Measurements from ENCODE around the gene PTPRJ.
"Not testable (repeated sequence)": the region's sequence is repeated elsewhere in the genome, so short reads cannot be mapped to it uniquely, and the experiment has no call there.

PTPRJ gene

DNA sequence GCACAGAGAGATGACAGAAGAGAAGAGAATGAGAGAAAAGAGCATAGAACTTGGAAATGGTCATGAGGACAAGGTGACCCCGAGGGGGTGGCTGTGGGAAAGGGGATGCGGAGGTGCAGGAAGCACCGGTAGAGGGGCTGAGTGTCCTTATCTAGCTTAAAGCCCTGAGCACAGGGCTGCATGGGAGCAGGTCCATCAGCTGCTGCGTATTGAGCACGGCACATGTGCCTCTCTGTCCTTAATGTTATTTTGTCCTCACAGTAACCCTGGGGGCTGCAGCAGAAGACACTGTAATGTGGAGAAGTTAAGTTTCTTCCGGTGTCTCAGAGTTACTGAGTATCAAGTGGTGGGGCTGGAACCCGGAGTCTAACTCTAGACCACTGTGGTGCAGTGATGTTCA lies 141.9 kb downstream of the PTPRJ start:
- DNase-seq (ENCODE audit: low spot score), result no peak

DNA sequence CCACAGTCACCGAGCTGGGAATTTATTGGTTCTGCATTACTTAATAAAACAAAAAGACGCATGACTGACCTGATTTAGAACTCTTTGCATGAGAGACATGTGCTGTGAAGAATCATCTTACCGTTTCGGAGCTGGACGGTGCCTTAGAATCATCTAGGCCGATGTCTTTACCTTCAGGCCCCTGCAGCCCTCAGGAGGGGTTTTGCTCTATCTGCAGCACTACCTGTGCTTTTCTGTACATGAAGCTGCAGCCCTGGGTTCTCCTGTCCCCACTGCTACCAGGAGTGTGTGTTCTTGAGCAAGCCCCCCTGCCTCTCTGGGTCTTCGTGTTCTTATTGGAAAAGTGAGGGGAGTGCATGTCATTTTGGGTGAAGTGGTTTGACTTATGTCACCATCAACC lies 142.3 kb downstream of the PTPRJ start:
- no peak for DNase-seq (ENCODE audit: low spot score)

GRCh38 chr11:48123254-48123875 lies 143.0 kb downstream of the PTPRJ start:
- DNase-seq (ENCODE audit: low spot score), result no peak

DNA sequence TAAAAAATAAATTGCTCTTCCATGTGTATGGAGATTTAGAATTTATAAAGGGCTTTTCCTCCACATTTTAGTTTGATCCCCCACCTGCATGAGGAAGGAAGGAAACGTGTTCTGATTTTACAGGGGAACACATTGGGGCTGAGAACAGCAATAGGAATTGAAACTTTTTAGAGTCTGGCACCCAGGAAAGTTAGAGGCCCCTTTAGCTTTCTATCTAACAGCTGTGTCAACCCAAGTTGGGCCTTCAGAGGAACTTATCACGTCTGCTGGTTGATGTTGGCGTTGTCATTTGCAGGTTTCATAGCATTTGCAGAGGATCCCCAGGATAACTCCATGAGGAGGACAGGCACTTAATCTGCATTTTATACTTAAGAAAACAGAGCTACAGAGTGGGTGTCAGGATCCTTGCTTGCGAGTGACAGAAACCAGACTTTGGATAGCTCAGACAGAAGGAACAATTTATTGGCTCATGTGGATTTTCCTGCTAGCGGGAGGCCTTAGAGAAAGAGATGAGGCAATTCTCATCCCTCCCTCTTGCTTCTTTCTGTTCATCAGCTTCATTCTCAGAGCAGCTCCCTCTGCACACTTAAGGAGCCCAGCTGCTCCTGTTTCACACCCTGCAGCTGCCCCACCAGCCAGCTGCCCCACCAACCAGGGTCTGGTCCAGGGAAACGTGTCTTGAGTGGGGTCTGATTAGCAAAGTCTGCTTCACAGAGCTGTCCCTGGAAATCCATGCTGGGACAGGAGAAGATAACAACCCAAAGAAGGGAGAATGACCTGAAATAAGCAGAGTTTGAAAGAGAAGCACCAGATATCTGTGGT lies 143.8 kb downstream of the PTPRJ start:
- no peak for DNase-seq (ENCODE audit: low spot score)

GRCh38 chr11:48124880-48125279 lies 144.5 kb downstream of the PTPRJ start:
- DNase-seq (ENCODE audit: low spot score), result no peak

DNA sequence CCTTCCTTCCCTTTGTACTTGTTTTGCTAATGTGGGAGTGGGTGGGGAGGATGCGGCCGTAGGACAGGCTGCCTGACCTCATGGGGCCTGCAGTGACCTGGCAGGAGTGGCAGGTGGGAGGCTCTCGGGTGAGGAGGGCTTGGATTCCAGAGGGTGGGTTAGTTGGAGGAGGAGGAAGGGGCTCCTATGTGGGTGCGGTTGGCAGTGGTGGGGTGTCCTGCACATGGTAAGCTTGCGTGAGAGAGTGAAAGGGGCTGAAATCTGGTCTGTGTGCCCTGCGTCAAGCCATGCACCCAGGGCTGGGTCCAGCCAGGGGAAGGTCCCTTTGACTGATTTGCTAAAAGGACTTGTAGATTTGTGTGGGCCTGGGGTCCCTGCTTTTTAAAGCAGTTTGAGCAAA lies 145.5 kb downstream of the PTPRJ start:
- no peak for DNase-seq (ENCODE audit: low spot score)

GRCh38 chr11:48127521-48128183 lies 147.3 kb downstream of the PTPRJ start:
- DNase-seq (ENCODE audit: low spot score), result no peak

GRCh38 chr11:48129697-48130395 lies 149.5 kb downstream of the PTPRJ start:
- no peak for DNase-seq (ENCODE audit: low spot score)

GRCh38 chr11:48134221-48134922 lies 154.0 kb downstream of the PTPRJ start:
- DNase-seq (ENCODE audit: low spot score), result no peak

- DNase-seq (ENCODE audit: low spot score), result no peak
Measured at GRCh38 chr11:48138222-48138621, 157.9 kb downstream of the PTPRJ start.

DNA sequence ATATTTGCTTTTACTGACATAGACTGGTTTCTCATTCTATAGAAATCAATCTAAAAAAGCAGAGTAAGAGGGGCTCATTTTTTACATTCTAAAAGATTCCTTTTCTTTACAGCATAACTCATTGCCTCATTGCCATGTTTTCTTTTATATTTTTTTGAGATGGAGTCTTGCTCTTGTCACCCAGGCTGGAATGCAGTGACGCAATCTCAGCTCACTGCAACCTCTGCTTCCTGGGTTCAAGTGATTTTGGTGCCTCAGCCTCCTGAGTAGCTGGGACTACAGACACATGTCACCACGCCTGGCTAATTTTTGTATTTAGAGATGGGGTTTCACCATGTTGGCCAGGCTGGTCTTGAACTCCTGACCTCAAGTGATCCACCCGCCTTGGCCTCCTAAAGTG lies 159.5 kb downstream of the PTPRJ start:
- DNase-seq (ENCODE audit: low spot score), result not testable (repeated sequence)

- peak; percentile 6 for DNase-seq (ENCODE audit: low spot score)
Measured at GRCh38 chr11:48141475-48142122, 161.2 kb downstream of the PTPRJ start.

- no peak for DNase-seq (ENCODE audit: low spot score)
Measured at GRCh38 chr11:48142889-48143288, 162.5 kb downstream of the PTPRJ start.

GRCh38 chr11:48148749-48149148 lies 168.4 kb downstream of the PTPRJ start:
- no peak for DNase-seq (ENCODE audit: low spot score)

- DNase-seq (ENCODE audit: low spot score), result no peak
Measured at GRCh38 chr11:48150213-48150612, 169.9 kb downstream of the PTPRJ start.

- no peak for DNase-seq (ENCODE audit: low spot score)
Measured at GRCh38 chr11:48154151-48154550, 173.8 kb downstream of the PTPRJ start.

GRCh38 chr11:48161951-48162884 lies 181.9 kb downstream of the PTPRJ start:
- DNase-seq (ENCODE audit: low spot score), result no peak

DNA sequence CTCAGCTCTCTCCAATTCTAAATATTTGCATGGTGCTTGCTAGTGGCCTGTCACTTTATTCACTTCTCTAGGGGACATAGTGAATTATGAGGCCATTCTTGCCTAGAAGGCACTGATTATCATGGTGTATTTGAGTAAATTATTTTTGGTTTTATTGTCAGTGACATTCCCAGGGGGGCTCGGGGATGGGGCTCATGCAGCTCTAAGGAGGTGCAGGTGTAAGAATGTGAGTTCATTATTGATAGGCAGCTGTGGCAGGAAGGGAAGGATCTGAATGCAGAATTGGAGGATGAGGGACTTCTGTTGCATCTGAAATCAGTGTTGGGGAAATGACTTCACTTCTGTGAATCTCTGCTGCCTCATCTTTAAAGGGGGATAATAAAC lies 182.5 kb downstream of the PTPRJ start:
- DNase-seq (ENCODE audit: low spot score), result no peak

DNA sequence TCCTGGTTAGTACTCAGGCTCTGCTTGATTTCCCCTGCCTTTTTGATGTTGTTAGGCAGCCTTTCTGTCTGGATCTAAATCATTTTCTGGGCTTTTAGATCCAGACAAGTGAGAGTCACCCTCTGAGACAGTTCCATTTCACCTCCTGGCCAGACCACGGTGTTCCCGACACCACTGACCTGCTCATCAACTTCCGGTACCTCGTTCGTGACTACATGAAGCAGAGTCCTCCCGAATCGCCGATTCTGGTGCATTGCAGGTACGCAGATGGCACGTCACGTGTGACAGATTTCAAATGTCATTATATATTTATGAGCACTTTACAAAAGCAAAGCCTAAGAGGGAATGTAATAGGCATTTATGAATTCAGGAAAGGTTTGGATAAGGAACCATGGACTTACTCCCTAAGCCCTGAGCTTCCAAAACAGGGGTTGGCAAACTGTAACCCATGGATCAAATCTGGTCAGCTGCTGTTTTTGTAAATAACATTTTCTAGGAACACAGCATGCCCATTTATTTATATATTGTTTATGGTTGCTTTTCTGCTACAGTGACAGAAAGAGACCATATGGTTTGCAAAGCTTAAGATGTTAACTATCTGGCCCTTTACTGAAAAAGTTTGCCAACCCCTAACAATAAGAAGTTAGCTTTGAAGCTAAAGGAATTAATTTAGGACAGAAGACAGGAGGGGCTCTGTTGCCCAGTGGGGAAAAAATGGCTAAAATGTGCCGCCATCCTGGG lies 183.2 kb downstream of the PTPRJ start:
- no peak for DNase-seq (ENCODE audit: low spot score)

- DNase-seq (ENCODE audit: low spot score), result no peak
Measured at GRCh38 chr11:48164836-48165235, 184.5 kb downstream of the PTPRJ start.
